Testis (tissue), 2 donors: ENCODE results near the gene CERS2.

Experiments used
- POLR2A ChIP-seq: fragments of 450-650 bp; IDR thresholded peaks from one replicate; pipeline ENCODE4 v1.6.1; 2017; ENCODE audit warnings: antibody characterized with exemption, mild to moderate bottlenecking, moderate library complexity
- TF ChIP-seq, protein P1 (sequence below), 3 experiments: fragments of 450-650 bp in 2 of 3; fragments of 200-600 bp in 1 of 3; sonication (generic) in 1 of 3; IDR thresholded peaks; one replicate each; pipeline ENCODE4 v1.5.1; 2016 to 2019; ENCODE audit warnings: antibody characterized with exemption in 3 of 3, mild to moderate bottlenecking in 2 of 3, moderate library complexity in 1 of 3

DNA sequence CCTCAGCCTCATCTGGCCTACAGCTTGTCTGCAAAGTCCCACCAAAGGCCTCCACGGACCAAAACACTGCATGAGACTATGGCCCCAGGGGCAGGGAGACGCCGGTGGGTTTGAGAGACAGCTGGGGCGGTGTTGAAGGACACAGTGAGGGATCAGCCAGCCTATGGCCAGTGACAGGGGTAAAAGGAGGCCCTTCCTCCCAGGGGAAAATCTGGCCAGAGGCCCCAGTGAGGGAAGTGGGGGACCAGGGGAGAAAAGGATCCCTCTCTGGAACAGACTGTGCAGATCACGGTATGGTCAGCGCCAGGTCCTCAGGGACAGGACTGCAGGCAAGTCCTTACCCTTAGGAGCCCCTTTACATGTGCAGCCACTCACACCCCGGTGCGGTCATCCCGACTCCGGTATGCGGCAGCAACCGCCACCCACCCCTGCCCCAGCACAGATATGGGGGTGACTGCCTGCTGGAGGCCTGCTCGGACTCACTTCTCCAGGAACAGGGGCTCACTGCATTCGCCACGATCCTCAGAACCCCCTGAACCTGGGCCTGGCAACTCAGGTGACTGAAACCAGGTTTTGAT, 1.3 kb downstream of the CERS2 start:
- TF ChIP-seq, protein P1, sequence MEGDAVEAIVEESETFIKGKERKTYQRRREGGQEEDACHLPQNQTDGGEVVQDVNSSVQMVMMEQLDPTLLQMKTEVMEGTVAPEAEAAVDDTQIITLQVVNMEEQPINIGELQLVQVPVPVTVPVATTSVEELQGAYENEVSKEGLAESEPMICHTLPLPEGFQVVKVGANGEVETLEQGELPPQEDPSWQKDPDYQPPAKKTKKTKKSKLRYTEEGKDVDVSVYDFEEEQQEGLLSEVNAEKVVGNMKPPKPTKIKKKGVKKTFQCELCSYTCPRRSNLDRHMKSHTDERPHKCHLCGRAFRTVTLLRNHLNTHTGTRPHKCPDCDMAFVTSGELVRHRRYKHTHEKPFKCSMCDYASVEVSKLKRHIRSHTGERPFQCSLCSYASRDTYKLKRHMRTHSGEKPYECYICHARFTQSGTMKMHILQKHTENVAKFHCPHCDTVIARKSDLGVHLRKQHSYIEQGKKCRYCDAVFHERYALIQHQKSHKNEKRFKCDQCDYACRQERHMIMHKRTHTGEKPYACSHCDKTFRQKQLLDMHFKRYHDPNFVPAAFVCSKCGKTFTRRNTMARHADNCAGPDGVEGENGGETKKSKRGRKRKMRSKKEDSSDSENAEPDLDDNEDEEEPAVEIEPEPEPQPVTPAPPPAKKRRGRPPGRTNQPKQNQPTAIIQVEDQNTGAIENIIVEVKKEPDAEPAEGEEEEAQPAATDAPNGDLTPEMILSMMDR (IDR thresholded peaks at IDR 0.05) = no peak
- no peak for TF ChIP-seq POLR2A
